Measurements from ENCODE around the gene THAP12.

THAP12 gene

GRCh38 chr11:76419896-76420295 lies 39.0 kb upstream of the THAP12 start:
- Histone ChIP-seq H3K27me3 (ENCODE audit: insufficient read depth, low read length) (no peaks in the 10 kb centered on the region), H3K23ac (ENCODE audit: low read length) (no peak overlapping the region), H2BK12ac (ENCODE audit: low read length) (no peak overlapping the region), H4K8ac (ENCODE audit: low read depth, low read length) (no peak overlapping the region), H2AFZ (ENCODE audit: insufficient read depth, low read length, poor library complexity) (no peak overlapping the region), H3K9ac (ENCODE audit: low read length) (no peak overlapping the region), H3K4me1 (ENCODE audit: control insufficient read depth in 1 of 2, insufficient read depth in 2 of 2, low read length in 2 of 2) (no peaks in the 10 kb centered on the region), H3K79me1 (ENCODE audit: low read length) (no peaks in the 10 kb centered on the region), H3K18ac (ENCODE audit: low read length) (no peak overlapping the region), H3K27ac (ENCODE audit: low read depth, low read length) (no peak overlapping the region), H4K12ac (ENCODE audit: low read depth, low read length) (no peak overlapping the region), H2BK5ac (ENCODE audit: low read depth, low read length, poor library complexity) (no peak overlapping the region), H3K9me3 (ENCODE audit: insufficient read depth, low read depth, low read length) (no peaks in the 10 kb centered on the region), H3K4ac (ENCODE audit: low read depth, low read length) (no peak overlapping the region), H3K79me2 (ENCODE audit: control insufficient read depth, insufficient read depth, low read length, poor library complexity) (no peaks in the 10 kb centered on the region), H2AK5ac (ENCODE audit: low read length) (no peak overlapping the region), H3K4me3 (ENCODE audit: low read depth, low read length) (no peak overlapping the region), H3K4me2 (ENCODE audit: low read length) (no peak overlapping the region), H4K91ac (ENCODE audit: low read depth, low read length) (no peak overlapping the region), H3K14ac (ENCODE audit: low read length) (no peak overlapping the region), H2BK120ac (ENCODE audit: insufficient read depth, low read length, poor library complexity) (no peak overlapping the region), H3K36me3 (ENCODE audit: control insufficient read depth in 1 of 2, insufficient read depth in 2 of 2, low read length in 2 of 2) (no peaks in the 10 kb centered on the region)
- peak in 1 of 2 donors; percentile 31 for DNase-seq
- no CpG with 5 or more reads among the region's 3 CpGs for WGBS (ENCODE audit: extremely low coverage, insufficient coverage, insufficient read length)

GRCh38 chr11:76415073-76415472 lies 34.1 kb upstream of the THAP12 start:
- H2BK12ac ChIP-seq (ENCODE audit: low read length), result no peak overlapping the region
- H3K18ac ChIP-seq (ENCODE audit: low read length), result no peak overlapping the region
- no peaks in the 10 kb centered on the region for H3K79me1 ChIP-seq (ENCODE audit: low read length)
- H3K4ac ChIP-seq (ENCODE audit: low read depth, low read length), result no peak overlapping the region
- H3K79me2 ChIP-seq (ENCODE audit: control insufficient read depth, insufficient read depth, low read length, poor library complexity), result no peaks in the 10 kb centered on the region
- no peak overlapping the region for H2AFZ ChIP-seq (ENCODE audit: insufficient read depth, low read length, poor library complexity)
- H2BK5ac ChIP-seq (ENCODE audit: low read depth, low read length, poor library complexity), result no peak overlapping the region
- H3K4me1 ChIP-seq (ENCODE audit: control insufficient read depth in 1 of 2, insufficient read depth in 2 of 2, low read length in 2 of 2), result no peaks in the 10 kb centered on the region
- H3K9ac ChIP-seq (ENCODE audit: low read length), result no peak overlapping the region
- H3K9me3 ChIP-seq (ENCODE audit: insufficient read depth, low read depth, low read length), result no peaks in the 10 kb centered on the region
- H4K12ac ChIP-seq (ENCODE audit: low read depth, low read length), result no peak overlapping the region
- no peak overlapping the region for H2BK120ac ChIP-seq (ENCODE audit: insufficient read depth, low read length, poor library complexity)
- no peaks in the 10 kb centered on the region for H3K36me3 ChIP-seq (ENCODE audit: control insufficient read depth in 1 of 2, insufficient read depth in 2 of 2, low read length in 2 of 2)
- DNase-seq, result no peak
- no peak overlapping the region for H3K14ac ChIP-seq (ENCODE audit: low read length)
- no peak overlapping the region for H3K23ac ChIP-seq (ENCODE audit: low read length)
- no peak overlapping the region for H3K27ac ChIP-seq (ENCODE audit: low read depth, low read length)
- no peak overlapping the region for H4K91ac ChIP-seq (ENCODE audit: low read depth, low read length)
- no peaks in the 10 kb centered on the region for H3K27me3 ChIP-seq (ENCODE audit: insufficient read depth, low read length)
- H3K4me2 ChIP-seq (ENCODE audit: low read length), result no peak overlapping the region
- H2AK5ac ChIP-seq (ENCODE audit: low read length), result no peak overlapping the region
- H3K4me3 ChIP-seq (ENCODE audit: low read depth, low read length), result no peak overlapping the region
- no peak overlapping the region for H4K8ac ChIP-seq (ENCODE audit: low read depth, low read length)

GRCh38 chr11:76410851-76411357 lies 30.0 kb upstream of the THAP12 start:
- no peak overlapping the region for H3K18ac ChIP-seq (ENCODE audit: low read length)
- no peak overlapping the region for H4K91ac ChIP-seq (ENCODE audit: low read depth, low read length)
- no CpG with 5 or more reads among the region's 10 CpGs for WGBS (ENCODE audit: extremely low coverage, insufficient coverage, insufficient read length)
- H3K27ac ChIP-seq (ENCODE audit: low read depth, low read length), result no peak overlapping the region
- H2BK5ac ChIP-seq (ENCODE audit: low read depth, low read length, poor library complexity), result no peak overlapping the region
- no peak overlapping the region for H2AFZ ChIP-seq (ENCODE audit: insufficient read depth, low read length, poor library complexity)
- H2BK12ac ChIP-seq (ENCODE audit: low read length), result no peak overlapping the region
- H3K9ac ChIP-seq (ENCODE audit: low read length), result no peak overlapping the region
- H4K12ac ChIP-seq (ENCODE audit: low read depth, low read length), result no peak overlapping the region
- no peaks in the 10 kb centered on the region for H3K79me1 ChIP-seq (ENCODE audit: low read length)
- H4K8ac ChIP-seq (ENCODE audit: low read depth, low read length), result no peak overlapping the region
- H3K23ac ChIP-seq (ENCODE audit: low read length), result no peak overlapping the region
- no peak overlapping the region for H3K4me3 ChIP-seq (ENCODE audit: low read depth, low read length)
- no peaks in the 10 kb centered on the region for H3K27me3 ChIP-seq (ENCODE audit: insufficient read depth, low read length)
- no peak for DNase-seq
- no peaks in the 10 kb centered on the region for H3K79me2 ChIP-seq (ENCODE audit: control insufficient read depth, insufficient read depth, low read length, poor library complexity)
- no peak overlapping the region for H3K4me2 ChIP-seq (ENCODE audit: low read length)
- no peak overlapping the region for H2BK120ac ChIP-seq (ENCODE audit: insufficient read depth, low read length, poor library complexity)
- no peaks in the 10 kb centered on the region for H3K4me1 ChIP-seq (ENCODE audit: control insufficient read depth in 1 of 2, insufficient read depth in 2 of 2, low read length in 2 of 2)
- no peak overlapping the region for H3K14ac ChIP-seq (ENCODE audit: low read length)
- H3K4ac ChIP-seq (ENCODE audit: low read depth, low read length), result no peak overlapping the region
- H3K9me3 ChIP-seq (ENCODE audit: insufficient read depth, low read depth, low read length), result no peaks in the 10 kb centered on the region
- H3K36me3 ChIP-seq (ENCODE audit: control insufficient read depth in 1 of 2, insufficient read depth in 2 of 2, low read length in 2 of 2), result no peaks in the 10 kb centered on the region
- H2AK5ac ChIP-seq (ENCODE audit: low read length), result no peak overlapping the region

GRCh38 chr11:76408171-76408965 lies 27.4 kb upstream of the THAP12 start:
- H3K4me2 ChIP-seq (ENCODE audit: low read length), result no peak overlapping the region
- H3K36me3 ChIP-seq (ENCODE audit: control insufficient read depth in 1 of 2, insufficient read depth in 2 of 2, low read length in 2 of 2), result no peaks in the 10 kb centered on the region
- no peaks in the 10 kb centered on the region for H3K9me3 ChIP-seq (ENCODE audit: insufficient read depth, low read depth, low read length)
- no peaks in the 10 kb centered on the region for H3K79me2 ChIP-seq (ENCODE audit: control insufficient read depth, insufficient read depth, low read length, poor library complexity)
- no peak overlapping the region for H3K4ac ChIP-seq (ENCODE audit: low read depth, low read length)
- no peak overlapping the region for H2BK5ac ChIP-seq (ENCODE audit: low read depth, low read length, poor library complexity)
- no peak overlapping the region for H3K27ac ChIP-seq (ENCODE audit: low read depth, low read length)
- no peaks in the 10 kb centered on the region for H3K27me3 ChIP-seq (ENCODE audit: insufficient read depth, low read length)
- H2AFZ ChIP-seq (ENCODE audit: insufficient read depth, low read length, poor library complexity), result no peak overlapping the region
- H3K4me1 ChIP-seq (ENCODE audit: control insufficient read depth in 1 of 2, insufficient read depth in 2 of 2, low read length in 2 of 2), result no peaks in the 10 kb centered on the region
- no peaks in the 10 kb centered on the region for H3K79me1 ChIP-seq (ENCODE audit: low read length)
- no CpG with 5 or more reads among the region's 7 CpGs for WGBS (ENCODE audit: extremely low coverage, insufficient coverage, insufficient read length)
- no peak overlapping the region for H2BK12ac ChIP-seq (ENCODE audit: low read length)
- no peak overlapping the region for H3K23ac ChIP-seq (ENCODE audit: low read length)
- H3K9ac ChIP-seq (ENCODE audit: low read length), result no peak overlapping the region
- no peak overlapping the region for H2AK5ac ChIP-seq (ENCODE audit: low read length)
- no peak for DNase-seq
- no peak overlapping the region for H3K4me3 ChIP-seq (ENCODE audit: low read depth, low read length)
- H4K91ac ChIP-seq (ENCODE audit: low read depth, low read length), result no peak overlapping the region
- no peak overlapping the region for H3K14ac ChIP-seq (ENCODE audit: low read length)
- H3K18ac ChIP-seq (ENCODE audit: low read length), result no peak overlapping the region
- no peak overlapping the region for H4K8ac ChIP-seq (ENCODE audit: low read depth, low read length)
- no peak overlapping the region for H4K12ac ChIP-seq (ENCODE audit: low read depth, low read length)
- H2BK120ac ChIP-seq (ENCODE audit: insufficient read depth, low read length, poor library complexity), result no peak overlapping the region
